ENCODE measurements around the gene AGPAT1.

The AGPAT1 gene

GRCh38 chr6:32166411-32167061, 9.3 kb downstream of the AGPAT1 start:
- Histone ChIP-seq H3K27me3 (ENCODE audit: control insufficient read depth, insufficient read depth, low read length) (no peaks in the 10 kb centered on the region), H3K4me1 (ENCODE audit: control insufficient read depth, insufficient read depth, low read length) (peaks cover 9% of the 10 kb centered on the region; the same call in 1 of the 2 replicates), H3K9me3 (ENCODE audit: control insufficient read depth, insufficient read depth, low read depth, low read length) (no peaks in the 10 kb centered on the region), H3K36me3 (ENCODE audit: control insufficient read depth, insufficient read depth, low read length) (peaks cover 64% of the 10 kb centered on the region), H3K27ac (ENCODE audit: low read depth, low read length) (no peak overlapping the region), H3K9ac (ENCODE audit: low read length) (peak overlapping the region; percentile 41), H3K4me3 (ENCODE audit: low read depth, low read length) (no peak overlapping the region; the same call in 1 of the 2 replicates)

- H3K9me3 ChIP-seq (ENCODE audit: control insufficient read depth, insufficient read depth, low read depth, low read length), result no peaks in the 10 kb centered on the region
- H3K27me3 ChIP-seq (ENCODE audit: control insufficient read depth, insufficient read depth, low read length), result no peaks in the 10 kb centered on the region
- H3K4me1 ChIP-seq (ENCODE audit: control insufficient read depth, insufficient read depth, low read length), result peaks cover 9% of the 10 kb centered on the region; the same call in 1 of the 2 replicates
- H3K4me3 ChIP-seq (ENCODE audit: low read depth, low read length), result no peak within 1 kb of the TSS
- H3K9ac ChIP-seq (ENCODE audit: low read length), result no peak within 1 kb of the TSS
- H3K36me3 ChIP-seq (ENCODE audit: control insufficient read depth, insufficient read depth, low read length), result peaks cover 42% of the 10 kb centered on the region
- no peak within 1 kb of the TSS for H3K27ac ChIP-seq (ENCODE audit: low read depth, low read length)
Measured at GRCh38 chr6:32164295-32164694, 11.6 kb downstream of the AGPAT1 start, which contains the start of gene EGFL8. EGFL8 (plus strand) TSS chr6:32164595; CDS start chr6:32166166, 1,571 bp downstream.

- Histone ChIP-seq H3K27me3 (ENCODE audit: control insufficient read depth, insufficient read depth, low read length) (no peaks in the 10 kb centered on the region), H3K9me3 (ENCODE audit: control insufficient read depth, insufficient read depth, low read depth, low read length) (no peaks in the 10 kb centered on the region), H3K36me3 (ENCODE audit: control insufficient read depth, insufficient read depth, low read length) (peaks cover 37% of the 10 kb centered on the region), H3K27ac (ENCODE audit: low read depth, low read length) (no peak overlapping the region), H3K4me3 (ENCODE audit: low read depth, low read length) (no peak overlapping the region), H3K4me1 (ENCODE audit: control insufficient read depth, insufficient read depth, low read length) (peaks cover 9% of the 10 kb centered on the region; the same call in 1 of the 2 replicates), H3K9ac (ENCODE audit: low read length) (no peak overlapping the region)
Measured at GRCh38 chr6:32163559-32164258, 12.2 kb downstream of the AGPAT1 start.

- no peaks in the 10 kb centered on the region for H3K9me3 ChIP-seq (ENCODE audit: control insufficient read depth, insufficient read depth, low read depth, low read length)
- H3K4me1 ChIP-seq (ENCODE audit: control insufficient read depth, insufficient read depth, low read length), result peaks cover 6% of the 10 kb centered on the region; the same call in 1 of the 2 replicates
- H3K9ac ChIP-seq (ENCODE audit: low read length), result no peak overlapping the region
- H3K4me3 ChIP-seq (ENCODE audit: low read depth, low read length), result no peak overlapping the region
- no peak overlapping the region for H3K27ac ChIP-seq (ENCODE audit: low read depth, low read length)
- no peaks in the 10 kb centered on the region; the same call in 1 of the 2 replicates for H3K27me3 ChIP-seq (ENCODE audit: control insufficient read depth, insufficient read depth, low read length)
- peaks cover 35% of the 10 kb centered on the region for H3K36me3 ChIP-seq (ENCODE audit: control insufficient read depth, insufficient read depth, low read length)
Measured at GRCh38 chr6:32158052-32158451, 17.8 kb downstream of the AGPAT1 start.

GRCh38 chr6:32156891-32157290, 19.0 kb downstream of the AGPAT1 start:
- no peak overlapping the region for H3K4me3 ChIP-seq (ENCODE audit: low read depth, low read length)
- no peak overlapping the region for H3K27ac ChIP-seq (ENCODE audit: low read depth, low read length)
- H3K9me3 ChIP-seq (ENCODE audit: control insufficient read depth, insufficient read depth, low read depth, low read length), result no peaks in the 10 kb centered on the region
- peaks cover 14% of the 10 kb centered on the region for H3K4me1 ChIP-seq (ENCODE audit: control insufficient read depth, insufficient read depth, low read length)
- H3K9ac ChIP-seq (ENCODE audit: low read length), result no peak overlapping the region
- H3K36me3 ChIP-seq (ENCODE audit: control insufficient read depth, insufficient read depth, low read length), result peaks cover 26% of the 10 kb centered on the region
- peaks cover 9% of the 10 kb centered on the region for H3K27me3 ChIP-seq (ENCODE audit: control insufficient read depth, insufficient read depth, low read length)

- H3K27ac ChIP-seq (ENCODE audit: low read depth, low read length), result peak overlapping the region; percentile 26; the same call in 1 of the 2 replicates
- H3K4me1 ChIP-seq (ENCODE audit: control insufficient read depth, insufficient read depth, low read length), result peaks cover 28% of the 10 kb centered on the region
- no peaks in the 10 kb centered on the region for H3K9me3 ChIP-seq (ENCODE audit: control insufficient read depth, insufficient read depth, low read depth, low read length)
- H3K27me3 ChIP-seq (ENCODE audit: control insufficient read depth, insufficient read depth, low read length), result peaks cover 28% of the 10 kb centered on the region
- peak overlapping the region; percentile 91 for H3K9ac ChIP-seq (ENCODE audit: low read length)
- peak overlapping the region; percentile 86 for H3K4me3 ChIP-seq (ENCODE audit: low read depth, low read length)
- peaks cover 25% of the 10 kb centered on the region for H3K36me3 ChIP-seq (ENCODE audit: control insufficient read depth, insufficient read depth, low read length)
Measured at GRCh38 chr6:32154514-32155161, 21.2 kb downstream of the AGPAT1 start.

GRCh38 chr6:32153564-32154513, 22.0 kb downstream of the AGPAT1 start, which contains the start of gene PPT2:
PPT2 (plus strand) TSS chr6:32154141; CDS start chr6:32154595, 454 bp downstream.
- Histone ChIP-seq H3K4me1 (ENCODE audit: control insufficient read depth, insufficient read depth, low read length) (peaks cover 30% of the 10 kb centered on the region), H3K27ac (ENCODE audit: low read depth, low read length) (peak within 1 kb of the TSS; percentile 72; the same call in 1 of the 2 replicates), H3K27me3 (ENCODE audit: control insufficient read depth, insufficient read depth, low read length) (peaks cover 36% of the 10 kb centered on the region)

GRCh38 chr6:32152769-32153563, 22.9 kb downstream of the AGPAT1 start:
- H3K4me3 ChIP-seq (ENCODE audit: low read depth, low read length), result peak overlapping the region; percentile 86
- peaks cover 30% of the 10 kb centered on the region for H3K4me1 ChIP-seq (ENCODE audit: control insufficient read depth, insufficient read depth, low read length)
- H3K27ac ChIP-seq (ENCODE audit: low read depth, low read length), result peak overlapping the region; percentile 48; the same call in 1 of the 2 replicates
- H3K36me3 ChIP-seq (ENCODE audit: control insufficient read depth, insufficient read depth, low read length), result peaks cover 17% of the 10 kb centered on the region
- H3K9me3 ChIP-seq (ENCODE audit: control insufficient read depth, insufficient read depth, low read depth, low read length), result no peaks in the 10 kb centered on the region
- peak overlapping the region; percentile 91 for H3K9ac ChIP-seq (ENCODE audit: low read length)
- peaks cover 36% of the 10 kb centered on the region for H3K27me3 ChIP-seq (ENCODE audit: control insufficient read depth, insufficient read depth, low read length)

More at GRCh38 chr6:32153564-32154513, 22.0 kb downstream of the AGPAT1 start, which contains the start of gene PPT2:
- Histone ChIP-seq H3K4me3 (ENCODE audit: low read depth, low read length) (peak within 1 kb of the TSS; percentile 86), H3K9me3 (ENCODE audit: control insufficient read depth, insufficient read depth, low read depth, low read length) (no peaks in the 10 kb centered on the region), H3K36me3 (ENCODE audit: control insufficient read depth, insufficient read depth, low read length) (peaks cover 25% of the 10 kb centered on the region), H3K9ac (ENCODE audit: low read length) (peak within 1 kb of the TSS; percentile 91)

GRCh38 chr6:32151863-32152768, 23.8 kb downstream of the AGPAT1 start, which contains the start of gene PRRT1:
PRRT1 (minus strand) TSS chr6:32151939; CDS start chr6:32151827, 112 bp downstream.
- H3K9ac ChIP-seq (ENCODE audit: low read length), result peak within 1 kb of the TSS; percentile 91
- H3K9me3 ChIP-seq (ENCODE audit: control insufficient read depth, insufficient read depth, low read depth, low read length), result no peaks in the 10 kb centered on the region
- no peak within 1 kb of the TSS for H3K27ac ChIP-seq (ENCODE audit: low read depth, low read length)
- peaks cover 36% of the 10 kb centered on the region for H3K27me3 ChIP-seq (ENCODE audit: control insufficient read depth, insufficient read depth, low read length)
- H3K4me1 ChIP-seq (ENCODE audit: control insufficient read depth, insufficient read depth, low read length), result peaks cover 36% of the 10 kb centered on the region
- peaks cover 10% of the 10 kb centered on the region for H3K36me3 ChIP-seq (ENCODE audit: control insufficient read depth, insufficient read depth, low read length)
- H3K4me3 ChIP-seq (ENCODE audit: low read depth, low read length), result peak within 1 kb of the TSS; percentile 86

All from HUES6 (cell line).